HG03432 (cell line): Measurements from ENCODE around the gene CFAP99.
"Not testable (repeated sequence)": the region's sequence is repeated elsewhere in the genome, so short reads cannot be mapped to it uniquely, and the experiment has no call there.

Experiments used
- ATAC-seq: cut with Tn5 transposase; IDR thresholded peaks from one replicate; pipeline ENCODE4 v1.9.1; 2021; ENCODE audit warnings: mild to moderate bottlenecking, moderate library complexity; ENCODE audit not compliant: unreplicated experiment

The CFAP99 gene

GRCh38 chr4:2465032-2465431, 46.3 kb downstream of the CFAP99 start:
- ATAC-seq, result no peak

- ATAC-seq, result not testable (repeated sequence)
Observed at GRCh38 chr4:2465544-2465943, 46.8 kb downstream of the CFAP99 start.

- peak; percentile 80 for ATAC-seq
Observed at GRCh38 chr4:2468456-2469191, 49.9 kb downstream of the CFAP99 start, which contains the start of gene RNF4. RNF4 (plus strand) TSS chr4:2469106; CDS start chr4:2490494, 21,388 bp downstream.

- peak; percentile 58 for ATAC-seq
Observed at GRCh38 chr4:2469192-2469984, 50.6 kb downstream of the CFAP99 start.

GRCh38 chr4:2470791-2471190, 52.0 kb downstream of the CFAP99 start:
- no peak for ATAC-seq

- no peak for ATAC-seq
Observed at GRCh38 chr4:2472187-2472586, 53.4 kb downstream of the CFAP99 start.

- no peak for ATAC-seq
Observed at GRCh38 chr4:2478229-2478628, 59.5 kb downstream of the CFAP99 start.

- no peak for ATAC-seq
Observed at GRCh38 chr4:2480649-2481048, 61.9 kb downstream of the CFAP99 start.

GRCh38 chr4:2482192-2482591, 63.4 kb downstream of the CFAP99 start:
- no peak for ATAC-seq

GRCh38 chr4:2482693-2483092, 63.9 kb downstream of the CFAP99 start:
- ATAC-seq, result peak; percentile 46

GRCh38 chr4:2483237-2483636, 64.5 kb downstream of the CFAP99 start:
- ATAC-seq, result no peak

- no peak for ATAC-seq
Observed at GRCh38 chr4:2484185-2484584, 65.4 kb downstream of the CFAP99 start.

- peak; percentile 75 for ATAC-seq
Observed at GRCh38 chr4:2484993-2485392, 66.2 kb downstream of the CFAP99 start.

GRCh38 chr4:2485956-2486355, 67.2 kb downstream of the CFAP99 start:
- ATAC-seq, result no peak

GRCh38 chr4:2486981-2487380, 68.2 kb downstream of the CFAP99 start:
- ATAC-seq, result no peak

- no peak for ATAC-seq
Observed at GRCh38 chr4:2487632-2488031, 68.9 kb downstream of the CFAP99 start.

GRCh38 chr4:2489081-2489805, 70.5 kb downstream of the CFAP99 start:
- ATAC-seq, result no peak

- no peak for ATAC-seq
Observed at GRCh38 chr4:2489841-2490552, 71.2 kb downstream of the CFAP99 start.

GRCh38 chr4:2492970-2493369, 74.2 kb downstream of the CFAP99 start:
- ATAC-seq, result no peak

GRCh38 chr4:2494992-2495391, 76.2 kb downstream of the CFAP99 start:
- ATAC-seq, result no peak

- no peak for ATAC-seq
Observed at GRCh38 chr4:2497324-2497723, 78.6 kb downstream of the CFAP99 start.
